Panc1 (cell line): ENCODE data around the gene FEN1.

ENCODE experiments used
- CTCF ChIP-seq: fragments of 450-650 bp; IDR thresholded peaks from 2 replicates; pipeline ENCODE4 v1.5.1; 2017; ENCODE audit warnings: mild to moderate bottlenecking
- POLR2AphosphoS5 ChIP-seq: IDR thresholded peaks from 2 replicates; pipeline ENCODE4 v1.6.1; 2012; ENCODE audit warnings: mild to moderate bottlenecking, low read depth, low read length, moderate library complexity
- SIN3A ChIP-seq: IDR thresholded peaks from 2 replicates; pipeline ENCODE4 v1.6.1; 2012; ENCODE audit warnings: low read depth, mild to moderate bottlenecking, low read length, moderate library complexity, borderline replicate concordance; ENCODE audit not compliant: insufficient read depth
- TCF7L2 ChIP-seq: IDR thresholded peaks from 2 replicates; pipeline ENCODE4 v1.6.1; 2011; ENCODE audit warnings: mild to moderate bottlenecking, low read depth, low read length, inconsistent platforms
- TF ChIP-seq, protein P1 (sequence below), 2 experiments: IDR thresholded peaks; 2 replicates each; pipeline ENCODE4 v1.6.1; 2011 to 2012; ENCODE audit warnings: low read depth in 2 of 2, control low read depth in 1 of 2, low read length in 1 of 2, mild to moderate bottlenecking in 1 of 2, moderate library complexity in 1 of 2; ENCODE audit not compliant: insufficient read depth in 1 of 2

DNA sequence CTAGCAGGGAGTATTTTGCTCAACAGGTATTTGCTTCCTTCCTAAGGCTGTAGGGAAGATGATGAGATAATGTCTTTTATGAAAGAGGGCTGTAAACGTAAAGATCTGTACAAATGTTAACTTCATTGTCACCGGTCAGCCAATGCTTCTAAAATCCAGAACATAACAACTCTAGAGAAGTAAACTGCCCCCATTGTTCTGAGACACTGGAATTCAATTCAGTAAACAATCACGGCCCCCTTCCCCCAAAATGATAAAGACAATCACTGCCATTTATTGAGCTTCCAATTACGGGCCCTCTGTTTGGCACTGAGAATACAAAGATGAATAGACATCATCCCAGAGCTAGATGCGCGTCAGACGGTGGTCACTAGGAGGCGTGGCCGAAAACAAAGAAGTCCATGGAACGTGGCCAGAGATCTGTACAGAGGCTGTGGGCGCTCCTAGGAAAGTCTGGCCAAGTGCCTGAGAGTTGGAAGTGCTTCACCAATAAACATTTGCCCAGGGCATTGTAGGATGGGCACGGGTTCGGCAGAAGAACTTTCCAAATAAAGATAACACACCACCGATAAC, 888 bp upstream of the FEN1 start:
- TF ChIP-seq CTCF (no peak), TCF7L2 (no peak), POLR2AphosphoS5 (no peak), SIN3A (no peak)
- TF ChIP-seq, protein P1, sequence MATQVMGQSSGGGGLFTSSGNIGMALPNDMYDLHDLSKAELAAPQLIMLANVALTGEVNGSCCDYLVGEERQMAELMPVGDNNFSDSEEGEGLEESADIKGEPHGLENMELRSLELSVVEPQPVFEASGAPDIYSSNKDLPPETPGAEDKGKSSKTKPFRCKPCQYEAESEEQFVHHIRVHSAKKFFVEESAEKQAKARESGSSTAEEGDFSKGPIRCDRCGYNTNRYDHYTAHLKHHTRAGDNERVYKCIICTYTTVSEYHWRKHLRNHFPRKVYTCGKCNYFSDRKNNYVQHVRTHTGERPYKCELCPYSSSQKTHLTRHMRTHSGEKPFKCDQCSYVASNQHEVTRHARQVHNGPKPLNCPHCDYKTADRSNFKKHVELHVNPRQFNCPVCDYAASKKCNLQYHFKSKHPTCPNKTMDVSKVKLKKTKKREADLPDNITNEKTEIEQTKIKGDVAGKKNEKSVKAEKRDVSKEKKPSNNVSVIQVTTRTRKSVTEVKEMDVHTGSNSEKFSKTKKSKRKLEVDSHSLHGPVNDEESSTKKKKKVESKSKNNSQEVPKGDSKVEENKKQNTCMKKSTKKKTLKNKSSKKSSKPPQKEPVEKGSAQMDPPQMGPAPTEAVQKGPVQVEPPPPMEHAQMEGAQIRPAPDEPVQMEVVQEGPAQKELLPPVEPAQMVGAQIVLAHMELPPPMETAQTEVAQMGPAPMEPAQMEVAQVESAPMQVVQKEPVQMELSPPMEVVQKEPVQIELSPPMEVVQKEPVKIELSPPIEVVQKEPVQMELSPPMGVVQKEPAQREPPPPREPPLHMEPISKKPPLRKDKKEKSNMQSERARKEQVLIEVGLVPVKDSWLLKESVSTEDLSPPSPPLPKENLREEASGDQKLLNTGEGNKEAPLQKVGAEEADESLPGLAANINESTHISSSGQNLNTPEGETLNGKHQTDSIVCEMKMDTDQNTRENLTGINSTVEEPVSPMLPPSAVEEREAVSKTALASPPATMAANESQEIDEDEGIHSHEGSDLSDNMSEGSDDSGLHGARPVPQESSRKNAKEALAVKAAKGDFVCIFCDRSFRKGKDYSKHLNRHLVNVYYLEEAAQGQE (IDR thresholded peaks at IDR 0.05; ENCODE audit: insufficient read depth in 1 of 2, low read depth in 2 of 2, low read length in 1 of 2): no peak
